ENCODE measurements around the gene PLEKHM2. TPM values are rescaled to one million over a fixed set of nuclear protein-coding genes. Genes with fewer than 3 reads are reported as not detected.
"Not testable (repeated sequence)": the region's sequence is repeated elsewhere in the genome, so short reads cannot be mapped to it uniquely, and the experiment has no call there.

Gene PLEKHM2
- total RNA-seq, 1 donor from 2014 or later = 52.1 TPM

DNA sequence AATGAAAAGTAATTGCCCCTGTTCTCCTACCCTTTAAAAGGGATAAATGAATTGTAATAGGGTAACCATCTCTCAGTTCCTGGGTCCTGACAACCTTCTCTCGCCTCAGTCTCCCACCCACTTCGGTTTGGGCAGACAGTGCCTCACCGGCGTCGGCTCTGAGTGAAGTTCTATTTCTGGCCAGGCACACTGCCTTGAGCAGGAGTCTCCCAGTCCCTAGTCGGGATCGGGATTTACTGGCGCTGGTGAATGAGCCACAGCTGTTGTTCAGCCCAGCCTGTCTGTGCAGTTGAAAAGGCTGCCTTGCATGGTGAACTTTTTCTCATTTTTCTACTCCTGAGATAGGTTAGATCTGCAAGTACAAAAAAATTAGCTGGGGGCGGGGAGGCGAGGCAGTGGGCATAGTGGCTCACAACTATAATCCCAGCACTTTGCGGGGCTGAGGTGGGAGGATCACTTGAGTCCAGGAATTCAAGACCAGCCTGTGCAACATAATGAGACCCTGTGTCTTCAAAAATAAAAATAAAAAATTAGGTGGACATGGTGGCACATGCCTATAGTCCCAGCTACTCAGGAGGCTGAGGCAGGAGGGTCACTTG lies 7.4 kb downstream of the PLEKHM2 start:
- no peak for DNase-seq (ENCODE audit: low read depth)
- peaks cover 3% of the 10 kb centered on the region for H3K36me3 ChIP-seq (ENCODE audit: control insufficient read depth, insufficient read depth, low read length)
- no peaks in the 10 kb centered on the region for H3K27me3 ChIP-seq (ENCODE audit: control insufficient read depth, insufficient read depth, low read length)
- TF ChIP-seq, protein P1, sequence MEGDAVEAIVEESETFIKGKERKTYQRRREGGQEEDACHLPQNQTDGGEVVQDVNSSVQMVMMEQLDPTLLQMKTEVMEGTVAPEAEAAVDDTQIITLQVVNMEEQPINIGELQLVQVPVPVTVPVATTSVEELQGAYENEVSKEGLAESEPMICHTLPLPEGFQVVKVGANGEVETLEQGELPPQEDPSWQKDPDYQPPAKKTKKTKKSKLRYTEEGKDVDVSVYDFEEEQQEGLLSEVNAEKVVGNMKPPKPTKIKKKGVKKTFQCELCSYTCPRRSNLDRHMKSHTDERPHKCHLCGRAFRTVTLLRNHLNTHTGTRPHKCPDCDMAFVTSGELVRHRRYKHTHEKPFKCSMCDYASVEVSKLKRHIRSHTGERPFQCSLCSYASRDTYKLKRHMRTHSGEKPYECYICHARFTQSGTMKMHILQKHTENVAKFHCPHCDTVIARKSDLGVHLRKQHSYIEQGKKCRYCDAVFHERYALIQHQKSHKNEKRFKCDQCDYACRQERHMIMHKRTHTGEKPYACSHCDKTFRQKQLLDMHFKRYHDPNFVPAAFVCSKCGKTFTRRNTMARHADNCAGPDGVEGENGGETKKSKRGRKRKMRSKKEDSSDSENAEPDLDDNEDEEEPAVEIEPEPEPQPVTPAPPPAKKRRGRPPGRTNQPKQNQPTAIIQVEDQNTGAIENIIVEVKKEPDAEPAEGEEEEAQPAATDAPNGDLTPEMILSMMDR (IDR thresholded peaks at IDR 0.05; ENCODE audit: insufficient read depth, low read length, poor library complexity, severe bottlenecking) = no peak
- no peak overlapping the region for H3K4me3 ChIP-seq (ENCODE audit: low read depth, low read length)

DNA sequence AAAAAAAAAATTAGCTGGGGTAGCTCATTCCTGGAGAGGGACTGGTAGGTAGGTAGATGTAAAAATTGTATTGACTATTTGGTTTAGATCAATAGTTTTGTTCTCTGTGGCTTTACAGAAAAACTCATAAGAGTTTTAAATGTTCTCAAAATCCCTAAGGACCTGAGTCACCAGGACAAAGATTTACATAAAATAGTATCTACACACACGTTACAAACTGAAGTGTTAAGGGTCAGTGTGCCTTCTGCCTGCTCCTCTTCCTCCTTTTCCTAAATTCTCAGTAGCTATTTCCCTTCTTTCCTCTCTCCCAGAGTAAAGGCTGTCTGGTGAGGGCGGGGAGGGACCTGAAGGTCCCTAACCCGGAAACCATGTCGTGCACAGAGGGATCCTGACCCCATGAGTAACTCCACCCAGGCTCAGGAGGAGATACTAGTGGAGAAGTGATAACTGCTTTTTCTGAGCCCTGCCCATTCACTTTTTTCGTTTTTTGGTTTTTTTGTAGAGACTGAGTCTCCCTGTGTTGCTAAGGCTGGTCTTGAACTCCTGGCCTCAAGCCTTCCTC lies 8.1 kb downstream of the PLEKHM2 start:
- no peaks in the 10 kb centered on the region for H3K27me3 ChIP-seq (ENCODE audit: control insufficient read depth, insufficient read depth, low read length)
- no peak overlapping the region for H3K4me3 ChIP-seq (ENCODE audit: low read depth, low read length)
- DNase-seq (ENCODE audit: low read depth) = no peak
- TF ChIP-seq, protein P1 (IDR thresholded peaks at IDR 0.05; ENCODE audit: insufficient read depth, low read length, poor library complexity, severe bottlenecking) = no peak
- H3K36me3 ChIP-seq (ENCODE audit: control insufficient read depth, insufficient read depth, low read length) = peaks cover 3% of the 10 kb centered on the region

DNA sequence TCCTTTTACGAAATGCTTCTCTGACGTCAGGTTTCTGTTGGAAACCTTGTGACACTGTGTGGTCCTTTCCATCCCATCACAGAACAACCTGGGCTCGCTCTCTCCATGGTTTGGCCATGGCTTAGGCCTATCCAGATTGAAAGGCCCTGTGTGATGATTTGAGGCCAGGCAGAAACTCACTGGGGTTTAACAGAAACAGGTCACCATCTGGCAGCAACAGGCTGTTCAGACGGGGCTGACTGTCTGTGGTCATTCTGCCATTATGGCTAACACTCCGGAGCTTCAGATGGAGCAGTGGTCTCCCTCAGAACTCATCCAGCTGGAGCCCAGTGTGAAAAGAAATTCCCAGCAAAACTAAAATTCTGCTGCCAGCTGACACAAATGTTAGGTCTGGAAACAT lies 9.3 kb downstream of the PLEKHM2 start:
- no peak for DNase-seq (ENCODE audit: low read depth)
- TF ChIP-seq, protein P1 (IDR thresholded peaks at IDR 0.05; ENCODE audit: insufficient read depth, low read length, poor library complexity, severe bottlenecking) = no peak

DNA sequence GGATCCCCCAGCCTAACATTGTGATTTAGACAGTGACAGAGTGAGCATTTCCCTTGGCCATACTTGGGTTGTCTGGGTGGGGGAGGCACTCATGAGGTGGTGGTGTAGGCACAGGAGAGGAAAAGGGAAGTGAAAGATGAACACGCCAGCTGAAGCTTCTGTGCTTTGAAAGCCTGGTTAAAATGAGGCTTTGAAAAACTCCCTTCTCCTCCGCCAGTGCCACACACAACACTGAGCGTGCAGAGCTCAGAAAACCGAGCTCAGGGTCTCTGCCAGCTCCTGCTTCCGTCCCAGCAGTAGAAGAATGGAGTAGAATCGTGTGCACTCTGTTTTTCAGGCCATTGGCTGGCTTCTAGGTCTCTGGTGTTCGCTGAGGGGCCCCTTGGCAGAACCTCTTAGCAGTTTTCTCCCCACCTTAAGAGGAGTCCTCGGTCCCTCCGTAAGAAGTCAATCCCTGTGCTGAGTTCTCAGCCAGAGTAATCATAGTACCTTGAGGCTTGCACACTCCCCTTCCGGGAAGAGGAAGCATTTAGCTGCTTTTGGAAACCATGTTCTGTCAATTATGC lies 12.9 kb downstream of the PLEKHM2 start:
- Histone ChIP-seq H3K27me3 (ENCODE audit: control insufficient read depth, insufficient read depth, low read length) (no peaks in the 10 kb centered on the region), H3K36me3 (ENCODE audit: control insufficient read depth, insufficient read depth, low read length) (no peaks in the 10 kb centered on the region), H3K4me3 (ENCODE audit: low read depth, low read length) (no peak overlapping the region)
- DNase-seq (ENCODE audit: low read depth) = no peak
- TF ChIP-seq, protein P1 (IDR thresholded peaks at IDR 0.05; ENCODE audit: insufficient read depth, low read length, poor library complexity, severe bottlenecking) = no peak

More for the DNA sequence above, 9.3 kb downstream of the PLEKHM2 start:
- Histone ChIP-seq H3K36me3 (ENCODE audit: control insufficient read depth, insufficient read depth, low read length) (peaks cover 3% of the 10 kb centered on the region), H3K27me3 (ENCODE audit: control insufficient read depth, insufficient read depth, low read length) (no peaks in the 10 kb centered on the region), H3K4me3 (ENCODE audit: low read depth, low read length) (no peak overlapping the region)

DNA sequence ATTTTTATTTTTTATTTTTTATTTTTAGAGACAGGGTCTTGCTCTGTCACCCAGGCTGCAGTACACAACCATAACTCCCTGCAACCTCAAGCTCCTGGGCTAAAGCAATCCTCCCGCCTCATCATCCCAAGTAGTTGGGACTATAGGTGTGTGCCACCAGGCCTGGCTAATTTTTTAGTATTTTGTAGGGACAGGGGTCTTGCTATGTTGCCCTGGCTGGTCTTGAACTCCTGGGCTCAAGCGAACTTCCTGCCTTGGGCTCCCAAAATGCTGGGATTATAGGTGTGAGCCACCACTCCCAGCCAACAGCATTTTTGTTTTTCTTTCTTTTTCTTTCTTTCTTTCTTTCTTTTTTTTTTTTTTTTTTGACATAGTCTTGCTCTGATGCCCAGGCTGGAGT lies 14.1 kb downstream of the PLEKHM2 start:
- Histone ChIP-seq H3K36me3 (ENCODE audit: control insufficient read depth, insufficient read depth, low read length) (no peaks in the 10 kb centered on the region), H3K4me3 (ENCODE audit: low read depth, low read length) (no peak overlapping the region), H3K27me3 (ENCODE audit: control insufficient read depth, insufficient read depth, low read length) (no peaks in the 10 kb centered on the region)
- TF ChIP-seq, protein P1 (IDR thresholded peaks at IDR 0.05; ENCODE audit: insufficient read depth, low read length, poor library complexity, severe bottlenecking) = no peak
- no peak for DNase-seq (ENCODE audit: low read depth)

DNA sequence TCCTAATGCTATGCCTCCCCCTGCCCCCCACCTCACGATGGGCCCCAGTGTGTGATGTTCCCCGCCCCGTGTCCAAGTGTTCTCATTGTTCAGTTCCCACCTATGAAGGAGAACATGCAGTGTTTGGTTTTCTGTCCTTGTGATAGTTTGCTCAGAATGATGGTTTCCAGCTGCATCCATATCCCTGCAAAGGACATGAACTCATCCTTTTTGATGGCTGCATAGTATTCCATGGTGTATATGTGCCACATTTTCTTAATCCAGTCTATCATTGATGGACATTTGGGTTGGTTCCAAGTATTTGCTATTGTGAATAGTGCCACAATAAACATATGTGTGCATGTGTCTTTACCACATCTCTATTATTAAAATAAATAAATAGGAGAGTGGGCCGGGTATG lies 15.2 kb downstream of the PLEKHM2 start:
- H3K4me3 ChIP-seq (ENCODE audit: low read depth, low read length); DNase-seq (ENCODE audit: low read depth); H3K27me3 ChIP-seq (ENCODE audit: control insufficient read depth, insufficient read depth, low read length); H3K36me3 ChIP-seq (ENCODE audit: control insufficient read depth, insufficient read depth, low read length): not testable (repeated sequence)
